ENCODE results near the gene UBA52.
"Not testable (repeated sequence)": the region's sequence is repeated elsewhere in the genome, so short reads cannot be mapped to it uniquely, and the experiment has no call there.

The UBA52 gene

GRCh38 chr19:18571564-18572344 lies at the start of gene UBA52:
TSS of gene UBA52 (plus strand) at chr19:18571857. CDS start at chr19:18573301, 1,444 bp downstream.
- peak; percentile 99 for DNase-seq

GRCh38 chr19:18522124-18522861 lies 49.4 kb upstream of the UBA52 start:
- peak; percentile 100 for DNase-seq

- DNase-seq, result not testable (repeated sequence)
These were observed 48.7 kb upstream of the UBA52 start for GRCh38 chr19:18522862-18523440.

GRCh38 chr19:18523841-18524240 lies 47.8 kb upstream of the UBA52 start:
- no peak for DNase-seq

- no peak for DNase-seq
These were observed 45.3 kb upstream of the UBA52 start for GRCh38 chr19:18526316-18526715.

GRCh38 chr19:18529782-18530181 lies 41.9 kb upstream of the UBA52 start:
- DNase-seq, result no peak

GRCh38 chr19:18531485-18531884 lies 40.2 kb upstream of the UBA52 start:
- DNase-seq, result no peak

GRCh38 chr19:18532168-18532890 lies 39.3 kb upstream of the UBA52 start:
- no peak for DNase-seq

GRCh38 chr19:18533058-18533457 lies 38.6 kb upstream of the UBA52 start:
- DNase-seq, result no peak

- no peak for DNase-seq
These were observed 35.2 kb upstream of the UBA52 start for GRCh38 chr19:18536475-18536874.

GRCh38 chr19:18537431-18537830 lies 34.2 kb upstream of the UBA52 start:
- no peak for DNase-seq

- DNase-seq, result no peak
These were observed 33.5 kb upstream of the UBA52 start for GRCh38 chr19:18538115-18538514.

GRCh38 chr19:18539372-18539771 lies 32.3 kb upstream of the UBA52 start:
- no peak for DNase-seq

GRCh38 chr19:18540200-18540599 lies 31.5 kb upstream of the UBA52 start:
- not testable (repeated sequence) for DNase-seq

GRCh38 chr19:18541258-18541991 lies 30.2 kb upstream of the UBA52 start:
- peak in 1 of 2 donors; percentile 22 for DNase-seq

- peak in 1 of 2 donors; percentile 22 for DNase-seq
These were observed 29.4 kb upstream of the UBA52 start for GRCh38 chr19:18541992-18542940.

GRCh38 chr19:18542941-18543813 lies 28.5 kb upstream of the UBA52 start, which contains the start of gene FKBP8:
TSS of gene FKBP8 (minus strand) at chr19:18543573. CDS start at chr19:18541970, 1,603 bp downstream.
- DNase-seq, result peak; percentile 95 to 97

- DNase-seq, result peak; percentile 68 to 77
These were observed 27.7 kb upstream of the UBA52 start for GRCh38 chr19:18543814-18544475.

- no peak for DNase-seq
These were observed 20.0 kb upstream of the UBA52 start for GRCh38 chr19:18551631-18552030.

Data from stimulated activated CD4-positive, alpha-beta T cell treated with anti-CD3 and anti-CD28 coated beads, Interleukin-2, amount 100 ng/mL, for 24 hours (primary cell).